ENCODE data around the gene SERPINI2. TPM values are rescaled to one million over a fixed set of nuclear protein-coding genes. Genes with fewer than 3 reads are reported as not detected.

SERPINI2 gene
- total RNA-seq, 2 donors from 2014 or later, result 2.2 TPM; not detected in 1

GRCh38 chr3:167409611-167410010, 64.2 kb downstream of the SERPINI2 start:
- Histone ChIP-seq H3K27me3 (no peaks in the 10 kb centered on the region), H3K36me3 (no peaks in the 10 kb centered on the region), H3K27ac (no peak overlapping the region), H3K9me3 (no peaks in the 10 kb centered on the region), H3K4me3 (no peak overlapping the region), H3K4me1 (no peaks in the 10 kb centered on the region)
- TF ChIP-seq CTCF (IDR thresholded peaks at IDR 0.05), result no peak
- no peak for DNase-seq (ENCODE audit: low spot score)

GRCh38 chr3:167406876-167407492, 66.9 kb downstream of the SERPINI2 start:
- Histone ChIP-seq H3K9me3 (no peaks in the 10 kb centered on the region), H3K27ac (no peak overlapping the region), H3K27me3 (no peaks in the 10 kb centered on the region), H3K4me1 (no peaks in the 10 kb centered on the region), H3K36me3 (no peaks in the 10 kb centered on the region), H3K4me3 (no peak overlapping the region)
- DNase-seq (ENCODE audit: low spot score), result peak; percentile 62
- TF ChIP-seq CTCF (IDR thresholded peaks at IDR 0.05), result peak in 1 of 2 donors; percentile 65

- Histone ChIP-seq H3K27me3 (no peaks in the 10 kb centered on the region), H3K4me3 (no peak overlapping the region), H3K4me1 (no peaks in the 10 kb centered on the region), H3K36me3 (no peaks in the 10 kb centered on the region), H3K9me3 (no peaks in the 10 kb centered on the region), H3K27ac (no peak overlapping the region)
- TF ChIP-seq CTCF (IDR thresholded peaks at IDR 0.05), result no peak
- DNase-seq (ENCODE audit: low spot score), result no peak
Observed at GRCh38 chr3:167397826-167398225, 76.0 kb downstream of the SERPINI2 start.

- TF ChIP-seq CTCF (IDR thresholded peaks at IDR 0.05), result no peak
- no peak for DNase-seq (ENCODE audit: low spot score)
- Histone ChIP-seq H3K36me3 (no peaks in the 10 kb centered on the region), H3K27ac (no peak overlapping the region), H3K9me3 (no peaks in the 10 kb centered on the region), H3K4me1 (no peaks in the 10 kb centered on the region), H3K4me3 (no peak overlapping the region), H3K27me3 (no peaks in the 10 kb centered on the region)
Observed at GRCh38 chr3:167396075-167396474, 77.8 kb downstream of the SERPINI2 start.

GRCh38 chr3:167394003-167394402, 79.8 kb downstream of the SERPINI2 start:
- H3K9me3 ChIP-seq, result no peaks in the 10 kb centered on the region
- H3K4me3 ChIP-seq, result no peak overlapping the region
- no peak overlapping the region for H3K27ac ChIP-seq
- H3K27me3 ChIP-seq, result no peaks in the 10 kb centered on the region
- DNase-seq (ENCODE audit: low spot score), result no peak
- no peaks in the 10 kb centered on the region for H3K36me3 ChIP-seq
- H3K4me1 ChIP-seq, result no peaks in the 10 kb centered on the region
- no peak for TF ChIP-seq CTCF (IDR thresholded peaks at IDR 0.05)

Other genes starting within 250 kb of the SERPINI2 start
- gene ZBBX, start 93.7 kb downstream of the SERPINI2 start, total RNA-seq, result not detected
- gene WDR49, start 179.9 kb upstream of the SERPINI2 start, total RNA-seq, result 10 to 100 TPM in 1 of 2 donors, 1 to 10 TPM in 1; 5.5 to 14.8 TPM